ENCODE results near the gene METRN.
"Not testable (repeated sequence)": the region's sequence is repeated elsewhere in the genome, so short reads cannot be mapped to it uniquely, and the experiment has no call there.

DNA sequence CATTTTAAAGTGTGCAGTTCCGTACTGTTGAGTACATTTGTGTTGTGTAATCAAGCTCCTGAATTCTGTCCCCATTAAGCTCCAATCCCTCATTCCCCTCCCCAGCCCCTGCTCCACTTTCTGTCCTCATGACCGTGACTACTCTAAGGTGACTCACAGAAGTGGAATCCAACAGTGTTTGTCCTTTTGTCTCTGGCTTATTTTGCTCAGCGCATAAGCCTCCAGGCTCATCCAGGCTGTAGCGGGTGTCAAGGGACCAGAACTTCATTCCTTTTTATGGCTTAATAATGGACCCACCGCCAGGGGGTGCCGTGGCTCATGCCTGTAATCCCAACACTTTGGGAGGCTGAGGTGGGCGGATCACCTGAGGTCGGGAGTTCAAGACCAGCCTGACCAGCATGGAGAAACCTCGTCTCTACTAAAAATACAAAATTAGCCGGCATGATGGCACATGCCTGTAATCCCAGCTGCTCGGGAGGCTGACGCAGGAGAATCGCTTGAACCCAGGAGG is 2.1 kb upstream of the METRN start:
- not testable (repeated sequence) for TF ChIP-seq BHLHE40 (IDR thresholded peaks at IDR 0.05; ENCODE audit: borderline replicate concordance); CTBP1 (IDR thresholded peaks at IDR 0.05; ENCODE audit: borderline replicate concordance); NFRKB (IDR thresholded peaks at IDR 0.05); FOXM1 (IDR thresholded peaks at IDR 0.05; ENCODE audit: borderline replicate concordance); SP1 (IDR thresholded peaks at IDR 0.05); ARNT (IDR thresholded peaks at IDR 0.05); L3MBTL2 (conservative IDR thresholded peaks at IDR 0.05)

Data from HEK293T (cell line).